ENCODE results near the gene TAAR6.
"Not testable (repeated sequence)": the region's sequence is repeated elsewhere in the genome, so short reads cannot be mapped to it uniquely, and the experiment has no call there.

The TAAR6 gene

DNA sequence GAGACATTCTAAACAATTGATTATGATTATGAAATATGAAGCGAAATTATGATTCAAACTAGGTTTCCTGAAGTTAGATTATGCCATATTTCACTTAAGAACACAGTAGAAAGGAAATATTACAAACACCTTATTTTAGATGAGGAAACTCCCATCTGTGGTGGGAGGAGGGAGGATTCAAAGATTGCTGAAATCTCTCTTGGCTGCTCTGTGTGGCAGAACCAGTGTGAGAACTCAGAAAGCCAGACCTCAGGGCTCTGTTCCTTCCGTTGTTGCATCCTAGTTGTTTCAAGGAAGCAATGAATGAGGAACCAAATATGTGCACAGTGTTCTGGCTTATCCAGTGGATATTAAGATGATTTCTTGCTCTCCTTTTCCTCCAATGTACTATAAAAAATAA is 17.3 kb downstream of the TAAR6 start:
- H3K27ac ChIP-seq: no peak overlapping the region
- no peak for DNase-seq (ENCODE audit: low read depth, low spot score)

DNA sequence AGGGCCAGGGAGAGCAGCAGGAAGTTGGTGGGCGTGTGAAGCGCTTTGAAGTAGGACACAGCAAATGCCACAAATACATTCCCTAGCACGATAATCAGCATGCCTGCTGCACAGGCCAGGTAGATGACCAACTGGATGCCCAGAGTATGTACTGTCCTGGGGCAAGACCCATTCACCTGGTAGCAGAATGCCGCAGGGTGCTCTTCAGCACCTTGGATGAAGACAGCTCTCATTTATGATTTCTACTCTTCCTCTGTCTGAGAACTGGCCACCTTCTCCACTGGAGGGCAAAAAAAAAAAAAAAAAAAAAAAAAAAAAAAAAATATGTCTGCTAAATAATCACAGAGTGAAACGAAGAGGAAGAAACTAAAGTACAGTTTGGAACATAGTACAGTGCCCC is 19.3 kb downstream of the TAAR6 start, which contains the start of gene TAAR5:
Gene TAAR5, minus strand, starts transcription at position 288 of the 400 bp plus-strand sequence. Its CDS starts 55 bp downstream, at position 233.
- H3K27ac ChIP-seq: no peak within 1 kb of the TSS
- no peak for DNase-seq (ENCODE audit: low read depth, low spot score)

DNA sequence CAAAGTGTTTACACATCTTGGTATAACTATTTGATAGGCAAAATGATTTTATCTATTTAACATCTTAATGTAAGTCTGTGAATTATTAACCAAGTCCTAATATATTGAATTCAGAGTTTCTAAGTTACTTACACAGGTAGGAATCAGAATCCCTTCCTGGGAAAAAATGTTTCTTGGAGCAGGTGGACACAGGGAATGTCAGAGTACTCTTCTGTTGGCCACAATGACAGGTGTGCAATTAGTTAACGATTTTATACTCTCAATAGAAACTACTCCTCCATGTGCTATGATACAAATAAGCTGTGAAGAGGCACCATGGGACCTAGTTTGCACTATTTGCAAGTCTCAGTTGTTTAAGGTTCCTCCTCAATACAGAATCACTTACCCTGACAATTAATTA is 20.2 kb downstream of the TAAR6 start:
- no peak overlapping the region for H3K27ac ChIP-seq
- no peak for DNase-seq (ENCODE audit: low read depth, low spot score)

GRCh38 chr6:132592855-132593254 is 22.7 kb downstream of the TAAR6 start:
- DNase-seq (ENCODE audit: low read depth, low spot score): no peak
- H3K27ac ChIP-seq: no peak overlapping the region

DNA sequence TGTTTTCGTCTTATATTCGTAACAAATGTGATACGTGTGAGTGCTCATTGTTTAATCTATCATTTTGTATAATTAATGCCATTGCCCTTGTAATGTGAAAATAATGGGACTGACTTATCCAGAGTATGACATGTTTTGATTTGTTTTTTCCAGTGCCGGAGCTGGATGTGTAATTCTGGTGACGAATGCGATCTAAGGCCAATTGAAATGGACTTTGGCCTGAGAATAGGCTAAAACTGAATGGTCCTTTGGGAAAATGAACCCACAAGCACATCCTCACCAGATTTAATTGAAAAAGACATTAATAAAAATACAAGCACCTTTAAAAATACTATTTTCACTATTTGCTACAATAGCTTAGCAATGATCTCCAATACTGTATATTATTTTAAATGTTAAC is 26.1 kb downstream of the TAAR6 start:
- DNase-seq (ENCODE audit: low read depth, low spot score): no peak
- no peak overlapping the region for H3K27ac ChIP-seq

DNA sequence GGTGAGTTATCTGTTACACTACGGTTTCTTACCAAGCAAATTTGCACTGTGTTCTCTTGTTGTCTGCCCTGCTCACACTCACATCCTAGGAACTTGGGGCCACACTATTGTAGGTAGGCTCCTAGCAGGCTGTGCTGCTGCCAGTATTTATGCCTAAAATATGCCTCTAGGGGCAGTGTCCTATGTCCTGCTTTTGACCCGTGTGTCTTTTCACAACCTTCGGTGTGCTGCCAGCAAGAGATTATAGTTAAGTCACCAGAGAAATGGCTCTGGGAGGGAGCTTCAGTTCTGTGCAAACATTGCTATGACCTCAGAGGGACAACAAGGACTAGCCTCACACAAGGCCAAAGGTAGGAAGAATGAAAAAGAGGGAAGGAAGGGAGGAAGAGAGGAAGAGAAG is 28.4 kb downstream of the TAAR6 start:
- H3K27ac ChIP-seq: no peak overlapping the region
- DNase-seq (ENCODE audit: low read depth, low spot score): no peak

GRCh38 chr6:132600900-132601299 is 30.8 kb downstream of the TAAR6 start:
- H3K27ac ChIP-seq; DNase-seq (ENCODE audit: low read depth, low spot score): not testable (repeated sequence)

DNA sequence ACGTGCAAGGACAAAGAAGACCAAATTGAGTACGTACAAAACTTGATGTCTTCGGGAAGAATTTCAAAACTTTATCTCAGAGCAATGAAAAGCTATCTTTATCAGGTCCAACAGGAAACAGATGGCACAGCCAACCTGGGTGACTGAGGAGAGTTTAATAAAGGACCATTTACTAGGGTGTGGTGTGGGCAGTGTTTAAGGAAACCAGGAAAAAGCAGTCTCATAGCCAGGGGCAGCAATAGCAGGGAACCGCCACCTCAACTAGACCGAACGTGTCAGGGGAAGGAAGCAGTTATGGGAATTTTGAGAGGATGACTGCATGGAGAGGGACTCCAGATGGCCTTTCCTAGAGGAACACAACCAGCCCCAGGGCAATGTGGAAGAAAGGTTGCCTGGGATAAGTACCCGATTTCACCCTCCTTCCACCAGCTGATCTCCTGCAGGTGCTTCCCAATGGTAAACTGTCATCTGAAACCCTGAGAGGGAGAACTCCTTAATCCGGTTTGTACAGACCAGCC is 34.6 kb downstream of the TAAR6 start:
- DNase-seq (ENCODE audit: low read depth, low spot score): no peak
- H3K27ac ChIP-seq: no peak overlapping the region

GRCh38 chr6:132607544-132608233 is 37.6 kb downstream of the TAAR6 start:
- no peak overlapping the region for H3K27ac ChIP-seq
- no peak for DNase-seq (ENCODE audit: low read depth, low spot score)

GRCh38 chr6:132611616-132612015 is 41.5 kb downstream of the TAAR6 start:
- no peak overlapping the region for H3K27ac ChIP-seq
- no peak for DNase-seq (ENCODE audit: low read depth, low spot score)

- no peak overlapping the region for H3K27ac ChIP-seq
- no peak for DNase-seq (ENCODE audit: low read depth, low spot score)
These were observed 42.5 kb downstream of the TAAR6 start for GRCh38 chr6:132612449-132613108.

- H3K27ac ChIP-seq: peak overlapping the region; percentile 42
- DNase-seq (ENCODE audit: low read depth, low spot score): peak; percentile 46
These were observed 44.4 kb downstream of the TAAR6 start for GRCh38 chr6:132614554-132614953.

DNA sequence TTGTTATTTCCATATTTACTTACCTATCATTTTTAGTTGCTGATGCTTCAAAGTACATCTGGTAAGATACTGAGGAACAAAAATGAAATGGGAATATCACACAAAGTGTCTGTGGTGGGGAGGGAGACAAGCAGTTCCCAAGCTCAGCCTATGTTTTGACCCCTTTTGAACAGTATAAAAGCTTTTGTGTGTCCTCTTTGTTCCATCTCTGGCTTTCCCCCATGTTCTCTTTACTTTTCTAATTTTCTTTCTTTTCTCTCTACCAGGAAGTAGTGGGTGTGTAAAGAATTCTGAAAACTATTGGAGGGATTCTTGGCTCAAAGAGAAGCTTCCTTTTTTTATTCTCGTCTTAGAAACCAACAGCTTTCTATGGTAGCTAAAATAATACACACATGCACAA is 46.6 kb downstream of the TAAR6 start:
- no peak overlapping the region for H3K27ac ChIP-seq
- DNase-seq (ENCODE audit: low read depth, low spot score): no peak

All from epithelial cell of prostate (primary cell).